RWPE1 (cell line): Measurements from ENCODE around the gene OTOG.

Source experiments
- CTCF ChIA-PET: fragments of 350-600 bp; sonication (Branson Sonifier 250); formaldehyde crosslinking; extraction: SDS; loops from one replicate; lab custom pipeline; 2021; lab: Yijun Ruan, JAX
- POLR2A ChIA-PET: fragments of 400-600 bp; formaldehyde crosslinking; extraction: SDS; loops from one replicate; lab custom pipeline; 2020; ENCODE audit warnings: antibody characterized with exemption; ENCODE audit not compliant: low non-redundant PET; lab: Yijun Ruan, JAX
- DNase-seq: peaks from one replicate; pipeline ENCODE4 v3.0.0; 2012; ENCODE audit warnings: low spot score
- H3K27ac ChIP-seq: fragments of 450-650 bp; 2 replicates; pipeline ENCODE4 v1.5.1; 2017
- CTCF ChIP-seq: fragments of 450-650 bp; conservative IDR thresholded peaks from 2 replicates; pipeline ENCODE4 v1.5.1; 2017; ENCODE audit warnings: low read depth, mild to moderate bottlenecking

OTOG gene

GRCh38 chr11:17574141-17575091 is 27.4 kb downstream of the OTOG start:
- DNase-seq: no peak
- ChIA-PET POLR2A (no interaction called here), CTCF (interaction anchor here (0.6 kb wide), 1 partner anchor 290 kb away, joined by 4 read pairs; no protein-coding TSS in a partner anchor)
- TF ChIP-seq CTCF: no peak
- H3K27ac ChIP-seq: no peak overlapping the region

- no peak for TF ChIP-seq CTCF
- ChIA-PET POLR2A (no interaction called here), CTCF (interaction anchor here (0.6 kb wide), 1 partner anchor 579 kb away, joined by 3 read pairs; no protein-coding TSS in a partner anchor)
- DNase-seq: no peak
- no peak overlapping the region for H3K27ac ChIP-seq
Observed at GRCh38 chr11:17575431-17576425, 28.7 kb downstream of the OTOG start.

DNA sequence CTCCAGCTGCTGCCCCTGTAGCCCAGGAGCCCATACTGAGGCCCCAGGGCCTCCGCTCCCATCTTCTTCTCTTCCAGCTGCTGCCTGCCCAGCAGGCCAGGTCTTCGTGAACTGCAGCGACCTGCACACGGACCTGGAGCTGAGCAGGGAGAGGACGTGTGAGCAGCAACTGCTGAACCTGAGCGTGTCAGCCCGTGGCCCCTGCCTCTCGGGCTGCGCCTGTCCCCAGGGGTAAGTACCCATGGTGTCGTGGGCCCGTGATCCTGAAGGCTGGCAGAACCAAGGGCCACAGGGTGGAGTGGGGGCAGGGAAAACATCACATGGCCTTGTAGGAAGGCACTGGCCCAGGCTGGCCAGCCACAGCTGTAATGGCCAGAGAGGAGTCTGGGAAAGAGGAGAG is 31.2 kb downstream of the OTOG start:
- POLR2A ChIA-PET: no interaction called here
- CTCF ChIA-PET: no interaction called here
- TF ChIP-seq CTCF: no peak
- no peak for DNase-seq
- H3K27ac ChIP-seq: no peak overlapping the region

DNA sequence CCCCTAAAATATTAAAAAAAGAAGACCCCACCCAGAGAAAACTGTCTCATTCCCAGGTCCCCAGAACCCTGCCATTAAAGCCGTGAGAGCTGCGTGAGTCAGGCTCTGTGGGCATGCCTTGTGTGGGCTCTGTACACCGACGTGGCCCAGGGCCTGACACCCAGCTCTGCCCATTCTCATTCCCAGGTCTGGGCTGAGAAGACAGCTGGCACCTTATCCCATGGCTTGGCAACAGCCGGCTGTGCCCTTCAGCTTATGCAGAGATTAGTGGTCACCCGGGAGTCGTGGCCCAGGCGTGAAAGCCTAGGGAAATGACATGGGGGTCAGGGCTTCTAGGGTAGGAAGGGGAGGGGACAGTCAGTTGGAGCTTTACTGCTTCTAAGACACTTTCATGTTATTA is 31.9 kb downstream of the OTOG start:
- H3K27ac ChIP-seq: no peak overlapping the region
- ChIA-PET POLR2A (no interaction called here), CTCF (no interaction called here)
- TF ChIP-seq CTCF: no peak
- no peak for DNase-seq

DNA sequence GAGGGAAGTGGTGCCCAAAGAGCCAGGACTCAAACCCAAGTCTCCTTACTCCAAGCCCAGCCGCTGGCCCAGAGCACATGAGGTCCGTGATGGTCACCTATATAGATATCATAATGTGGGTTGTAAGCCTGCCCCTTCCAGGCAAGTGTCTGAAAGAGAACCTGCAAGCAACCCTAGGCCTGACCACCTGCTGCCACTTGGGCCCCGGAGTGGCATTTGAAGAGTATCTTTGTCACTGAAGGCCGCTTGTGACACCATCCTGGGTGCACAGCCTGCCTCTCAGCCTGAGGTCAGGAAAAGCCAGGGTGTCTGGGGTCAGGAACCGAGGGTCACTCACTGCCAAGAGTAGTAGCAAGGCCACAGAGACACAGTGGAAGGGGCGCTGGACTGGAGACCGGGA is 32.4 kb downstream of the OTOG start:
- H3K27ac ChIP-seq: no peak overlapping the region
- POLR2A ChIA-PET: no interaction called here
- no peak for DNase-seq
- CTCF ChIA-PET: no interaction called here
- no peak for TF ChIP-seq CTCF

GRCh38 chr11:17580271-17580670 is 33.2 kb downstream of the OTOG start:
- no peak for TF ChIP-seq CTCF
- CTCF ChIA-PET: no interaction called here
- H3K27ac ChIP-seq: no peak overlapping the region
- no peak for DNase-seq
- POLR2A ChIA-PET: no interaction called here
